Fibroblast of skin of left quadriceps (primary cell): Measurements from ENCODE around the gene SOX14.
A peak's percentile ranks its signal among the peaks of the same experiment; 100 is the strongest.

Source experiments
- DNase-seq, 2 experiments: peaks; one replicate each; pipeline ENCODE4 v3.0.0-alpha.2; 2013; ENCODE audit warnings: low read depth in 2 of 2

SOX14 gene

DNA sequence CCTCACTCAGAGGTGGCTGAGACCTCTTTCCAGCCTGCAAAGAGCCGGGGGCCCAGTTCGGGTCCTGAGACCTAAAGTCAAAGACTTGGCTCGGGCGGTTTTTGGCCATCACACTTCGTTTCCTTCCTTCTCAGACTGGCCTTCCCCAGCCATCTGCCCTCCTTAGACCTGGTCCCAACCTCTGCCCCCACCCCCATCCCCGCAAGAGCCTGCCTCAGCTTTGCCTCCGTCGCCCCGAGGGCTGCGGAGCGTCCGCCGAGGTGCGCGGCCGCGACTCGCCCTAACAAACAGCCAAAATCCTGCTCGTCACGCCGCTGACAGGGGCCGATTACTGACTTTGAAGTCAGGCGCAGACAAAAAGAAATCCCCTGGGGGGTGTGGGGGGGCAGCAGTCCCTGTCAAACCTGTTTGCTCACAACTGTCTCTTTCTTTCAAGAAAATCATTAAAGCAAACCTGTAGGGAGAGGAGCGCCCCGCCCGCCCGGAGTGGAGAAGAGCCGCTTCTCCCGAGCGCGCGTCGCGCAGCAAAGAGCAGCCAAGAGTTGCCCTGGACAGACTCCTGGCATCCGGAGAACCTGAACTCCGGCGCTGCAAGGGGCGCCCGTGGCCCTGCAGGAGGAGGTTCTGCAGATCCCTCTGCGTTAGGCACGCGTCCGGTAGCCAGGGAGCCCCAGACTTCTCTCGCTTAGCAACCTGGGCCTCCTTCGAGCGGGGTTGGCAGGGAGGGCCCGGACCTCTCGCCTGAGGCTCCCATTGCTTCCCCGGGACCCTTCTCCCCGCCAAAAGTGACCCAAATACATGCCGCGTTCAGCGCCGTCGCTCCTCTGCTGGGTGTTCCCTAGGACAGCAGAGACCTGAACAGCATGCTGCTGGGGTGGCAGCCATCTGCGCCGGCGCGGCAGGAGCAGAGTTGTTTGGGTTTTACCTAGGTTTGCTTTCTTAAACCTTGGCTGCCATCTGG lies 4.5 kb downstream of the SOX14 start:
- DNase-seq: no peak

DNA sequence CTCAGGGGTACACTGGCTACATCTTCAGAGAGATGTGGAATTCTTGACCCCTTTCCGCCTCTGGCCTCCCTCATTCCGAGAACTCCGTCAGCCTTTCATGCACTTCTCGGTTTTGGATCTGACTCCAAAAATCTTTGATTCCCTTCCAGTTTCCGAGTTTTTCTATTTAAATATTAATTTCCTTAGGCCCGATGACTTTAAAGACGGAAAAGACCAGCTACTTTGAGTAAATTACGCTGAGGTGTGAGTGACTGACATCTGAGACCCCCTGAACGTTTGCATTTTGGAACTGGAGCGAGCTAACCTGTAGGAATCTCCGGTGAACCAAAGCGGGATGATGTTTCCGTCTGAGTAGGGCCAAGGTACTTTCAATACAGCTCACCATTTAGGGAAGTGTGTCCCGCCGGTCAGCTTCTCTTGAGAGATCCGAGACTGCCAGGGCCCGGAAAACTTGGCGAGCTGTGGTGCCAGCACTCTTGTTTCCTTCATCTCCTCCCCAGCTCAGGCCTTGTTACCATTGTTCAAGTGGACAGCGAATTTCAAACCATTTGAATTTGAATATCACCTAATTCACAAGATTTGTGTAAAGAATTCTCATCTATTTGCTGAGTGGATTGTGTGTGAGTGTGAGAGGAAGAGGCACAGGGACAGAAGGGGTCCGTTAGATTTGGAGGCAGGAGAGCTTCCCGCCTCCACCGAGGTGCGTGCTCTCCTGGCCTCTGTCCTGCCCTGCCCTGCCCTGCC lies 5.4 kb downstream of the SOX14 start:
- DNase-seq: no peak

DNA sequence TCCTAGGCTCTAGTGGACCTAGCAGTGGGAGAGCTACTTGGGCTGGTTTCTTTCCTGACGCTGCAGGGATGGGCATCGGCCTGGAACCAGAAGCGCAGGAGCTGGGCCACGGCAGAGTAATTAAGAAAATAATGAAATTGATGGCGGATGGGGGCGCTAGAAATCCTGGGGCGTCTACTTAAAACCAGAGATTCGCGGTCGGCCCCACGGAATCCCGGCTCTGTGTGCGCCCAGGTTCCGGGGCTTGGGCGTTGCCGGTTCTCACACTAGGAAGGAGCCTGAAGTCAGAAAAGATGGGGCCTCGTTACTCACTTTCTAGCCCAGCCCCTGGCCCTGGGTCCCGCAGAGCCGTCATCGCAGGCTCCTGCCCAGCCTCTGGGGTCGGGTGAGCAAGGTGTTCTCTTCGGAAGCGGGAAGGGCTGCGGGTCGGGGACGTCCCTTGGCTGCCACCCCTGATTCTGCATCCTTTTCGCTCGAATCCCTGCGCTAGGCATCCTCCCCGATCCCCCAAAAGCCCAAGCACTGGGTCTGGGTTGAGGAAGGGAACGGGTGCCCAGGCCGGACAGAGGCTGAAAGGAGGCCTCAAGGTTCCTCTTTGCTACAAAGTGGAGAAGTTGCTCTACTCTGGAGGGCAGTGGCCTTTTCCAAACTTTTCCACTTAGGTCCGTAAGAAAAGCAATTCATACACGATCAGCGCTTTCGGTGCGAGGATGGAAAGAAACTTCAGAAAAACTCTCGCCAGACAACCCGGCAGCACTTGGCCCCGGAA lies 6.1 kb downstream of the SOX14 start:
- DNase-seq: no peak

DNA sequence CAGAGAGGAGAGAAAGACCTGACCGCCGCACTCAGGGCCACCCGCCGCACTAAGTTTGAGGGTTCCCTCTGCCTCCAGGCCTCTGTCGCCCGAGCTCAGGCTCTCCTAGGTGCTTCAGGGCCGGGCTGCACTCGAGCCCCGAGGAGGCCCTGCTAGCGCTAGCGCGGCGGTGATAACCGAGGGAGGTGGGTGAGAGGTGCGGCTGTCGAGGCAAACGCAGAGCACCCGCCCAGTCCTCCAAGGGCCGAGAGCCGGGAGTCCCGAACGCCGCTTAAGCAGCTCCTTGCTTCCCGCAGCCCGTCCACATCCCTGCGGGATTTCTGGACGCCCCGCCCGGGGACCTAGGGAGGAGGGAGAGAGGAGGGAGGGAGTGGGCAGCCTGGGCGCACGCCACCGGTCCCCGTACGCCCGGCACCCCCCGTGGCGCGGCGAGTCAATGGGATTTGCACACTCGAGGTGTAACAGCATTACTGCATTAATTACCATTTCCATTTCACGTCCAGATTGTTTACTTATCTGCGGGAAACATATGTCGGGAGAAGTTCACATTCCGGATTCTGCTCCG lies 6.8 kb downstream of the SOX14 start:
- DNase-seq: no peak

DNA sequence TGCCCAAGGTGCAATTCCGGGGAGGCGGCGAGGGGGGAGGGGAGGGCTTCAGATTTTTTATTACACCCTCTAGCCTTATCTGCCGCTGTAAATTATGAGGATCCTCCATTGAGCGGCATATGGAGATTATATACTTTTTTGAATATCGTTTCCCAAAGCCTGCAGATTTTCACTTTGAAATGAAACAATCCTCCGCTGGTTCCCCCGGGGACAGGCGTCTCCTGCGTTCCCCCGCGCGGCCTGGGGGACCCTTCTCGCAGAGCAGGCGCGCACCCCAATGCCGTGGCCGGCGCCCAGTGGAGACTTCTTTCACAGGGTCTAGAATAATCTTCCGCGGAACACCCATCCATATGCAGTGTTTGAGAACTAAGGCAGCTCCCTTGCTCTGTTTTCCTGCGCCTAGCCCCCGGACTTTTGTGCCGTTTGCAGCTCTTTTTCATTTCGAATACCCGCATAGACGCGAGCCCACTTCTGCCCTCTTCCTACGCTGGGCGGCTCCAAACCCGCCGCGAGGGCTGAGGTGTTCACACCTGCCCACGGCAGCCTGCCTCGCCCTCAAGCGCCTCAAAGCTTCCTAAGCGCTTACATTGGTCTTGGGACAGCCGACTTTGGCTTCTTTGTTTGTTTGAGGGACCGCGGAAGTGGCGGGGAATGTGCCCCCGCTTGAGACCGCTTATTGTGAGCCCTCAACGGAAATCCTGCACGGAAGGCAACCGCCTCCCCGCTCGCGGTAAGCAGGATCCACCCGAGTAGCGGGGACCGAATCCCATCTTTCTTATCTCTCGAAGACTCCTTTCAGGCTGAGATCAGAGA lies 7.5 kb downstream of the SOX14 start:
- DNase-seq: no peak

DNA sequence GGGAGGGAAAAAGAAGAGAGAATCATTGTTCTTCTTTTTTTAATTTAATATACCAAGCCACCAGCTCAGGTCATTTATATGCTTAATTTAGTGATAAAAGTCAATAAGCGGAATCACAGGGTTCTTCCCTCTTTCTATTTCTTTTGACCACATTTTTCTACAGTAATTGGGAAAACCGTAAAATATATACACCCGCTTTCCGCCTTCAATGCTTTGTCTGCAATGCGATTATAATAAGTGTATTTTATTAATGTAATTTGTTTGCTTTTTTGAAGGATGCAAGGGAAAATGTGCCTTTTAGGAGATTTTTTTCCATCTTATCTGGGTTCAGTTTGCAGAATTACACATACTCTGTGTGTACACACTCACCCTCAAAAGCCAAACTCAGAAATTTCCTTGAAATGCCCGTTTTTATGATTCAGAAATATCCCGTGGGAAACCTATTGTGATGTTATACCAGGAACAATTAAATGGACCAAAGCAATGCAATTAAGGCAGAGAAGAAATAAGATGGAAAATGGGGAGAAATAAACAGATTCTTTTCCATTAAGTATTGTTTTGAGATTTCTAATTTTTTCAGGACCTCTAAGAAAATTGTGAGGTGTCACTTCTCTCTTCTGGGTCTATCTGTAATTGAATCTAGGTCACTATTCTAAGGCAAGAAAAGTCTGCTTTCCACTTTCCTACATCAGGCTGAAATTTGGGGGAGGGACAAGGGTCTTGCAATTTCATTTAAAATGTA lies 8.3 kb downstream of the SOX14 start:
- no peak for DNase-seq

DNA sequence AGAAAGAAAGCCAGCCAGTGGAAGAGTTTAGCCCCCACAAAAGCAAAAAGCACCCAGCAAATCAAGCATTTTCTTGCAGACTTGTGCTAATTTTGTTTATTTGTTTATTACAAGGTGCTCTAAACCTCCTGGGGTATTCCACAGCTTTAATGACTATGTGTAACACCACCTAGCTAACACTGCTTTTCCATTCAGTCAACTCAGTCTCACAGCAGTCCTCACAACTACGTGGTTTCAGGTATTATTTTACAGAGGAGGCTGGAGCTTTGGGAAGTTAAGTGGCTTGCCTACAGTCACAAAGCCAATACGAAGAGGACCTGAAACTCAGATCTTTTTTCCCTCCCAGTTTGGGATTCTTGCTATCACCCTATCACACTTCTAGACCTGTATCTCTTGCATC lies 14.8 kb downstream of the SOX14 start:
- no peak for DNase-seq

DNA sequence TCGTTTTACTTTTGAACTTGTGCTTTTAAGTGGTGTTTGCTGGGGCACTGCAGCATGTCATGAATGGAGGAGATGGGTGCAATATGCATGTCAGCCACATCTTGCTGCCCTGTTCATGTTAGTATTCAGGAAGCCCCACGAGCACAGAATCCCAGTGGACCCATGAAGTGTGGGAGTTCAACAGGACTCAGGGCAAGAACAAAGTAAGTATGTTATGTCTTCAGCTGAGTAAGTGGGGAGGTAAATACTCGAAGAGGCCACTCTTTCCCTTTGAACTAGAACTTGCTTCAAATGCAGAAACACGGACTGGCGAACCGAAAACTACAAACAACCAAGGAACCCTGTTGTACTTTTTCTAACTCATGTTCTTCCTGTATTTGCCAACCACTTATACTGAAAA lies 23.4 kb downstream of the SOX14 start:
- no peak for DNase-seq

DNA sequence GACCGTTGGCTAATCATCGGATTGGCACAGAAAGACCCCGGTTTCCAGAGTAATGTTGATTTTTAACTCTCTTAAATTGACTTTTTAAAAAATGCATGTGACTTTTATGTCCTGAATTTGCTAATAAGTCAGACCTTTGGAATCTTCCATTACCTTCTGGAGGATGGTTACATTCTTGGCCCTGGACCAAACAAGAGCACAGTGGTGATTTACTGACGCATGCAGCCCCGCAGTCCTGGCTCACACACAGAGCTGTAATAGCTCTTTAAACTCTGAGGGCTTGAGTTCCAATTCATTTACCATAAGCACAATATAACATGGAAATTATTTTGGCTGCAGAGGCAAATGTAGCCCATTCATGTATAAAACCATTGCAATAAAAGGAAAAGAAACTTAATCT lies 25.1 kb downstream of the SOX14 start:
- no peak for DNase-seq

DNA sequence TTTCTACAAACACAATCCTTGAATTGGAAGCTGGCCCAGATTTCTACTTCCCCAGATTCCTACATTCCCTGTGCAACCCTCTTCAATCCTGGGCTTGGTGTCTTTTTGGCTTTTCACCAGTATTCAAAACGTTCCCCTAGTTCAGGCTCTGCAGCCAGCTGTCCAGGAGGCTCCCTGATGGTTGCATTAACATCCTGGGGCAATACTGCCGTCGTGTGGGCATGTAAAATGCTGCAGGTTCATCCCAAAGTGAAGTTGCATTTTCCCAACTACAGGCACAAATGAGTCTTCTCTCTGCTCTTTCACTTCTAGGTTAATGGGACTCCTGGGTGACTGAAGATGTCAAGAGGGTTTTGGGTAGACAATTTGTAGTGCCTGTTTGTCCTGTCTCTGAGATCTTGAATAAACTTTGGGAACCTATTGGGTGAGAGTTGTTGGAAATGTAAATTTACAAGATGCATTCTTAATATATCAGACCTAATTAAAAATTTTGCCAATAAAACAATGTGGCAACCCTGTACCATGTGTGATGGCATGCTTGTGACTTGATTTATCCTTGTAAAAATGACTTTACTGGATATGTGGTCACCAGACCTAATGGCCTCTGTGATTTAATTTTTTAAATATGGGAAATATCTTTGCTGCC lies 28.6 kb downstream of the SOX14 start:
- peak in 1 of 2 experiments; percentile 0 for DNase-seq

DNA sequence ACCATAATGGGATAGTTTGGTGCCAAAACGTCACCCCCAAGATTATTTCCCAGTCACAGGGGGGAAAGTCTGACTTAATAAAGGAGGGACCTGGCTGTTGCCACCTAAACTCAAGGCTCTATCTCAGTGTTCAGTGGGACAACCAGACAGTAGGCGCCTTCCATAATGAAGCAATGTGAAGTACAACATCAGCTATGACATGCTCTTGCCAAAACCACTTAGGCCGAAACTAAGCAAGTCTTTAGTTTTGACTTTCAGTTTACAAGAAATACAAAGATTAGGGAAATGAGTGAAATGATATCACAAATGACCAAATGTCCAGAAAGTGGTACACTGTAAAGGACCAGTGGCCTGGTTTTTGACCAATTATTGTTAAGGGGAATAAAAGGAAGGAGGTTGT lies 32.9 kb downstream of the SOX14 start:
- DNase-seq: no peak

DNA sequence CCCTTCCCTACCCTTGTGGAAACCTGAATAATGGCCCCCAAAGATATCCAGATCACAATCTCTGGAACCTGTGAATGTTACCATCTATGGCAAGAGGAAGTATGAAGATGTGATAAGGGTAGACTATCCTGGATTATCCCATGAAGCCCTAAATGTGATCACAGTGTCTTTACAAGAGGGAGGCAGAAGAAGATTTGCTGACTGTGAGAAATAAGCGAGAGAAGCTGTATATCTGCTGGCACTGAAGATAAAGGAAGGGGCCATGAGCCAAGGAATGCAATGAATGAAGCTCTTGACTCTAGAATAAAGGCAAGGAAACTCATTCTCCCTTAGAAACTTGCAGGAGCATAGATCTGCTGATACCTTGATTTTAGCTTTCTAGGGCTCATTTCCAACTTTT lies 39.1 kb downstream of the SOX14 start:
- DNase-seq: no peak

DNA sequence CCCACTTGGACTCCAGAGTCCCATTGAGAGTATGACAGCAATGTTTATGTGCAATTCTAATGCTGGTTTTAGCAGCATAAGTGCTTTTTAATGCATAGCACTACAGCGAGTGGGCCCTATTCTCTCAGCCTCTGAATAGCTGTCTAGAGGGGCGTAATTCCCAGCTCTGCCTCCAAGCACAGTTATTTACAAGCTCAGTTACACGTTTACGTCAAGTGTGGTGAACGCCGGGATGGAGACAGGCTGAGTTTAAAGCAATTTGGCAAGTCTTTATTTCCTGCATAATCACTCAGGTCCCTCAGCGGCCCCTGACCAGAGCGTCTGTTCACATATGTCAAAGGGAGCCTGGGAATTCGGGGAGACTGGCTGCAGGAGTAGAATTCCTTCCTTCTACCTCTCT lies 43.9 kb downstream of the SOX14 start:
- no peak for DNase-seq

DNA sequence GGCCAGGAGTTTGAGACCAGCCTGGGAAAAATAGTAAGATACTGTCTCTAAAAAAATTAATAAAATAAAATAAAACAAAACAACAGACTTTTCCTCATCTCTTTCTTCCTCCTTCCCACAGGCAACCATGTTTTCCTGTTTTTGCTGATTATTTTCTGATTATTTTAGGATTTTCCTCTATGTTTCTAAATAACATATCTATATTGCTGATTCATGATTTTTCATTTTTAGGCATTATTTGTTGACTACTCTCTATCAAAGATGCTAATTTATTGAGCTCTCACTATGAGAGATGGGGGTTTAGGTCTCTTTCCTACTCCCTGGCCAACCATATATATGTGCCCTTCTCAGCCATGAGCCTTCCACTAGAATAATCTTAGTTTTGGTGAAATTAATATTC lies 45.4 kb downstream of the SOX14 start:
- no peak for DNase-seq

DNA sequence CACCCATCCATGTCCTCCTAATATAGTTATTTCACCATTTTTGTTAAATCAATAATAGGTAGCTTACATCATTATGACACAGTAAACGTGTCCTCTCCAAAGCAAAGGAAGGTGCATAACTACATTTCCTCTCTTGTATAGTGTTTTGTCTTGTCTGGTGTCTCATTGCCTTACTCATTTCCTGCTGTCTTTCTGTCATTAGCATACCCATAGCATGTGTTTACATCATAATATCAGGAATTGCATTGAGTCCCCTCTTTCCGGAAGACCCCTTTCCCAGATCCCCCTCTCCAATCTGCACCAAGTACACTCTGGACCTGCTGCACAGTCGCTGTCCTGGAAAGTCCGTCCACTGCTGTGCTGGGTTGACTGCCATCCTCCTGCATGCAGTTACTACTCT lies 47.9 kb downstream of the SOX14 start:
- DNase-seq: no peak

DNA sequence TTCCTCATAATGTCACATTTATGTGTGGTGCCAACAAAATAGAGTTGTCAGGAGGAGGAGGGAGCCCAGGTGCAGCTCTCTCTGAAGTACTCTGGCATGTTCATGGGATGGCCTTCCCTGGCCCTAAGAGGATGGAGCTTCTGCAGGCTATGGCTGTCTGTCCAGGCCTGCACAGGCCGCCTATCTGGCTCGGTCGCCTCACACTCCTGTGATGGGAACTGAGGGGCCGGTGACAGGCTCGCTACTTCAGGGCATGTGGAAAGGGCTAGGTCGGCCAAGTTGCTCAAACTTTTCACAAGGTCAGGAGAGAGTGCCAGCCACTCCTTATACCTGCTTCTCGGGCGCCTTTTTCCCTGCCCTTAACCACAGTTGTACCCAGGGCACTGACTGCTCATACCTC lies 51.1 kb downstream of the SOX14 start:
- DNase-seq: no peak
